GM03348 (cell line): ENCODE results near the gene SLC25A13.
"Not testable (repeated sequence)": the region's sequence is repeated elsewhere in the genome, so short reads cannot be mapped to it uniquely, and the experiment has no call there.

Experiments
- DNase-seq: peaks from one replicate; pipeline ENCODE4 v3.0.0; 2012; ENCODE audit warnings: low spot score

Gene SLC25A13, protein sequence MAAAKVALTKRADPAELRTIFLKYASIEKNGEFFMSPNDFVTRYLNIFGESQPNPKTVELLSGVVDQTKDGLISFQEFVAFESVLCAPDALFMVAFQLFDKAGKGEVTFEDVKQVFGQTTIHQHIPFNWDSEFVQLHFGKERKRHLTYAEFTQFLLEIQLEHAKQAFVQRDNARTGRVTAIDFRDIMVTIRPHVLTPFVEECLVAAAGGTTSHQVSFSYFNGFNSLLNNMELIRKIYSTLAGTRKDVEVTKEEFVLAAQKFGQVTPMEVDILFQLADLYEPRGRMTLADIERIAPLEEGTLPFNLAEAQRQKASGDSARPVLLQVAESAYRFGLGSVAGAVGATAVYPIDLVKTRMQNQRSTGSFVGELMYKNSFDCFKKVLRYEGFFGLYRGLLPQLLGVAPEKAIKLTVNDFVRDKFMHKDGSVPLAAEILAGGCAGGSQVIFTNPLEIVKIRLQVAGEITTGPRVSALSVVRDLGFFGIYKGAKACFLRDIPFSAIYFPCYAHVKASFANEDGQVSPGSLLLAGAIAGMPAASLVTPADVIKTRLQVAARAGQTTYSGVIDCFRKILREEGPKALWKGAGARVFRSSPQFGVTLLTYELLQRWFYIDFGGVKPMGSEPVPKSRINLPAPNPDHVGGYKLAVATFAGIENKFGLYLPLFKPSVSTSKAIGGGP

GRCh38 chr7:96321658-96322372 is at the start of gene SLC25A13:
Gene SLC25A13 (minus strand): TSS chr7:96322098. CDS start chr7:96321956, 142 bp downstream.
- peak; percentile 99 for DNase-seq

DNA sequence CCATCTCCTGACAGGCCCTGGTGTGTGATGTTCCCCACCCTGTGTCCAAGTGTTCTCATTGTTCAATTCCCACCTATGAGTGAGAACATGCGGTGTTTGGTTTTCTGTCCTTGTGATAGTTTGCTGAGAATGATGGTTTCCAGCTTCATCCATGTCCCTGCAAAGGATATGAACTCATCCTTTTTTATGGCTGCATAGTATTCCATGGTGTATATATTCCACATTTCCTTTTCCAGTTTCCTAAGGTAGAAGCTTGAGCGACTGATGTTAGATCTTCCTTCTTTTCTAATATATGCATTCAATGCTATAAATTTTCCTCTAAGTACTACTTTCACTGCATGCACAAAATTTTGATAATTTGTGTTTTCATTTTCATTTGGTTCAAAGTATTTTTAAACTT is 44.0 kb upstream of the SLC25A13 start:
- not testable (repeated sequence) for DNase-seq

GRCh38 chr7:96361116-96361857 is 39.4 kb upstream of the SLC25A13 start:
- no peak for DNase-seq

DNA sequence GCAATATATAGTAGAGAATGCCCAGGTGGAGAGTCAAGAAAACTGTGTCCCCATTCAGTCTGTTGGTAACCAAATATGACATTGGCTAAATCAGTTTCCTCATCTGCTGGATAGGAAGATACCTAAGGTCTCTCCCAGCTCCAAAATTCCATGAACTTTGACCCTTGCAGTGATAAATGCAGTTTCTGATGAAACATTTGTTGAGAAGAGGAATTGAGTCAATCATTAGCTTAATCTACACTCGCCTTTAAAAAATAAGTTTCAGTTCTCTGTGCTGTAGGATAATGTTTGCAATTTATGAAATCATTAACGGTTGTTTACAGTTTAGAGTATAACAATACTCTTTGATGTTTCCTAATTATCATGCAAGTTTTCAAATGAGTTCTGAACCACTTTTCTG is 38.0 kb upstream of the SLC25A13 start:
- no peak for DNase-seq

DNA sequence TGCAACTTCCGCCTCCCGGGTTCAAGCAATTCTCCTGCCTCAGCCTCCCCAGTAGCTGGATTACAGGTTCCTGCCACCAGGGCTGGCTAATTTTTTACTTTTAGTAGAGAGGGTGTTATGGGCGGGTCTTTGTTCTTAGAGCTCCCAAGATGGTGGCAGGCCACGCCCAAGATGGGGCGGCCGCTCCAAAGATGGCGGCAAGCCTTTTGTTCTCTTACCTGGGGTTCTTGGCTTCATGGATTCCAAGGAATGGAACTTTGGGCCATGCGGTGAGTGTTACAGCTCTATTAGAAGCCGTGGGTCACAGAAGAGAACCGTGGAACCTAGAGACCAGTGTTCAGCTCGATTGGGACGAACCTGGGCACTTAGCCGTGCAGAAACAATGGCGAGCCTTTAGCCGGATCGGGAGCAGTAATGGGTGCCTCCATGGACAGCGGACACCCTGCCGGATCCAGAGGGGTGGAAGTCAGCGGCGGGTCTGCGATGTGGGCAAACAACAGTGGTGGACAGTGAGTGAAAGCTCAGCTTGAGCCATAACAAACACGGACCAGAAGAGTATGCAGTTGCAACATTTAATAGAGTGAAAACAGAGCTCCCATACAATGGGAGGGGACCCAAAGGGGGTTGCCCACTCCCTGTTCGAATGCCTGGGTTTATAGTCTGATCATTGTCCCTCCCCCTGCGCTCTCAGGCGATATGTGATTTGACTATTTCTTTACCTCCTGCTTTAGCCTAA is 36.5 kb upstream of the SLC25A13 start:
- not testable (repeated sequence) for DNase-seq

- no peak for DNase-seq
Observed at GRCh38 chr7:96355990-96356506, 34.1 kb upstream of the SLC25A13 start.

DNA sequence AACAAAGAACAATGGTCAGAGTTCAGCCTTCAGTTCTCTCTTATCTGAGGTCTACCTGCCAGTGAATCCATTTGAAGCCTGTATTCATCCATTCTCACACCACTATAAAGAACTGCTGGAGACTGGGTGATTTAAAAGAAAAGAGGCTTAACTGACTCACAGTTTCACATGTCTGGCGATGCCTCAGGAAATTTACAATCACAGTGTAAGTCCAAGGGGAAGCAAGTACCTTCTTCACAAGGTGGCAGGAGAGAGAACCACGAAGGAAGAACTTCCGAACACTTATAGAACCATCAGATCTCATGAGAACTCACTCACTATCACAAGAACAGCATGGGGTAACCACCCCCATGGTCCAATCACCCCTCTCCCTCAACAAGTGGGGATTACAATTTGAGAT is 33.0 kb upstream of the SLC25A13 start:
- no peak for DNase-seq

DNA sequence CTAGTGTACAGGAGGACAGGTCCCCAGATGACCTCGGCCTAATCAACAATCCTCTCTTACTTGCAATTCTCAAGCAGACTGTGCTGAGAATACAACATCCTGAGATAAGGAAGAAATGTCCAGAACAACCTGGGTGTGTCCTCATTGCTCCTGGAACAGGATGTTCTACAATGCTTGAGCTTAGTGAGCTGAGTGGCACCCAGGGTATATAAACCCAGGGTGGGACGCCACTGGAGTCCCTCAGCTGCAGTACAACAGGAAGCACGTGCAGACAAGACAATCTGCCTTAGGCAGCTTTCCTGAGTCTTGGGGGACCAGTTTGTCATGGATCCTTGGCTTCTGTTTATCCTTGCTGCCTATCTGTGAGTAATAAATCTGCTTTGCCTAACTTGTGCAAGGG is 27.7 kb upstream of the SLC25A13 start:
- DNase-seq, result no peak

GRCh38 chr7:96347471-96347870 is 25.6 kb upstream of the SLC25A13 start:
- DNase-seq, result no peak

DNA sequence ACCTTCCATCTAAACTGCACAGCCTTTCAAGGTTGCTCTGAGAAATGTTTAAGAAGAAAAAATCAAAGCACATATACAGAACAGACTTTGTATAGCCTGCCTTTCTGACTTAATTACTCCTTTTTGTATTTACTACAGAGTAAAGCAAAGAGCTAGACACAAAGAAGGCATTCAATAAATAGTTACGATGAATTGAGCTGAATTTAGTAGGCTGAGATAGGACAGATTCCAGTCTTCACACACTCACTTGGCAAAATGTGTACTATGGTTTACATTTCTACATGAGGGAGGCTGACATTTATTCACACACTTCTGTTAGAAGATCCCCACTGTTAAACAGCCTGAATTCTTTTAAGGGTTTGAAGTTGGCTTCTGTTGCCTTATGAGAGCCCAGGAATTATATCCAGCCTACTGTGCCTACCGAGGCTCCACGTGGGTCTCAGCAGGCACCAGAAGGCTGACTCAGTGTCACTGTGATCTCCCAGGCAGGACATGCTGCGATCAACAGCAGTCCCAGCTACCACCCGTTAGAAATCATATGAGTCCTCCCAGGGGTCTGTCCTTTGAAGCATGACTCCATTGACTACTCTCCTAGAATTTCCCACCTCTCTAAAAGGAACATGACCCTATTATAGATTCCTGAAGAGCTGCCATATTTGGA is 24.5 kb upstream of the SLC25A13 start:
- DNase-seq, result no peak

DNA sequence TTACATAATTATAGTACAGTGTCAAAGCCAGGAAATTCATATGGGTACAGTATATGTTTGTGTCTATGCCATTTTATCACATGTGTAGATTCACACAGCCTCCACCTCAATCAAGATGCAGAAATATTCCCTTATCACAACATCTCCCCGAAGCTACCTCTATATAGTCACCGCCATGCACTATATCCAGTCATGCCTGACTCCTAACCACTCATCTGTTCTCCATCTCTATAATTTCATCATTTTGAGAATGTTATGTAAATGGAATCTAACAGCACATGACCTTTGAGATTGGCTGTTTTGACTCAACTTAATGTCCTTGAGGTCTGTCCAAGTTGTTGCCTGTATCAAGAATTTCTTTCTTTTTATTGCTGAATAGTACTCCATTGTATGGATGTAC is 22.3 kb upstream of the SLC25A13 start:
- no peak for DNase-seq

- no peak for DNase-seq
Observed at GRCh38 chr7:96342049-96342448, 20.2 kb upstream of the SLC25A13 start.

DNA sequence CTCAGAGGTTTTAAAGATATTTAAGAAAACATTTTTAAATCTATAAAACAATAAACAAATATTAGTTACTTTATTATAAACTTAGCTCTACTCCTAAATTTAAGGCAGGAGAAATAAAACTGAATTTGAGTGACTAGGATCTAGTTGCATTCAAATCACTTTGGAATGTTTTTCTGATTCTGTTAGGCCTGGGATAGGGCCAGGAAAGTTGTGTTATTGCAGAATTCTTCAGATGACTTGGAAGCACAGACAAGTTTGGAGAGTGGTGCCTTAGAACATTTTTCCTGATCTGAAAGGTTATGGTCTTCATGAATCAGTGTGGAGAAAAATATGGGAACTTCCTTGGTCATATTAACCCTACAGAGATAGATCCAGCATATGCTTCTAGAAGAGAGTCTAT is 15.6 kb upstream of the SLC25A13 start:
- DNase-seq, result peak; percentile 8

DNA sequence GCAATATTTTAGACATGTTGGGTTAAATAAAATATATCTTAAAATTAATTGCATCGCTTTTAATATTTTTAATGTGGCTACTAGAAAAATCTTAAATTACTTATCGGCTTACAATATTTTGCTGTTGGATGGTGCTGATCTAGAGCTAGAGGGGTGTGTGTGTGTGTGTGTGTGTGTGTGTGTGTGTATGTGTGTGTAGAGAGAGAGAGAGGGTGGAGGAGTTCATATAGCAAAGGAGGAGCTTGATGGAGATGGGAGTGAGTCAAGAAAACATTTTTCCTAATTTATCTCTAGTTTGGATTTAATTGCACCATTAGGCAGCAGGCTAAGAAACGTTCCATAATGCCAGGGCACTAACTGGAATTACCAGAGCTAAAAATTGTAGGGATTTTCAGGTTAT is 10.4 kb upstream of the SLC25A13 start:
- no peak for DNase-seq

GRCh38 chr7:96331775-96332174 is 9.9 kb upstream of the SLC25A13 start:
- no peak for DNase-seq

- no peak for DNase-seq
Observed at GRCh38 chr7:96331233-96331632, 9.3 kb upstream of the SLC25A13 start.

- no peak for DNase-seq
Observed at GRCh38 chr7:96330193-96330592, 8.3 kb upstream of the SLC25A13 start.

DNA sequence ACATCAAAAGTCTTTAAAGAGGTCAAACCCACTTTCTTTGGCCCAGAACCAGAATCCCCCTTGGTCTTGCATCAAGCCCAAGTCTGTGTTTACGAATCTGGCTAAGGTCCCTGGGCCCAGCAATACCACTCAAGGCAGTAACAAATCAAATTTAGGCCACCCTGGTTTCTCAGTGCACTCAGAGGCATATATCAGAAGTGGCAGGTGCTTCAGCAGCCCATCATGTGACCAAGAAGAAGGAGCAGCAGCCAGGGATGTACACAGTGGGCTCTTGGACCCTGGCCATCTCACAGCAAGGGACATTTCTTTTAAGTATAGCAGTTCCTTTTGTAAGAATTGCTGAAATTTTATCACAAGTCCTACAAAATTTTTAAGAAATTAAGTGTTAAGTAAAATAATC is 7.3 kb upstream of the SLC25A13 start:
- DNase-seq, result no peak

DNA sequence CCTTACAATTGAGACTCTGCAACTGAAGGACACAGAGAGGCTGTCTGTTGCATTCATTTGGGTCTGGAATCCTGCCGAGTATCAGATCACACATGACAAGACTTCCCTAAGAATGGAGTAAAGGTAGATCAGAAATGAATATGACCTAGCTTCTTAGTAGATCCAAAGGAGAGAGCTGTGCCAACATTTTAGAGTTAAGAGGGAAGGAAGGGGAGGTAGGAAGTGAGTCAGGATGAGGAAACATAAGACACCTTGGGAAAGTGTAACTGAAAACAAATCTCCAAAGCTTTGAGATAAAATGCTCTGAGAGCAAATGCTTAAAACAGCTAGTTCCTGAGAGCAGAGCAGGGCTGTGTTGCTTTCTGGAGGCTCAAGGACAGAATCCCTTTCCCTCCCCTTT is 6.1 kb upstream of the SLC25A13 start:
- no peak for DNase-seq

DNA sequence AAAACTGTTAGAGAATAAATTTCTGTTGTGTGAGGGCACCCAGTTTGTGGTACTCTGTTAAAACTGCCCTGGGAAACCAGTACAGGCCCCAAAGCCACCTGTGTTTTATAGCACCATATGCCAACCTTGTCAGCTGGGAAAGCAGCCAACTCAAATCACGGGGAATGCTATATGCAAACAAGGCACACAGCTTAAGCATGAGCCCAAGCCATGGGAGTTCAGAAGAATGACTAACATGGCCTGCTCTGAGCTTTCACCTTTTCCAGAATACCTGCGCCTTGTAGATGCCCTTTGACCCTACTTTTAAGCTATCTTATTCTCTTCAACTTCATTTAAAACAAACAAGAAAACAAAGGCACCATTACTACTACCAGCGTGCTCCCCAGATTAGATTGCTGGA is 5.5 kb upstream of the SLC25A13 start:
- DNase-seq, result no peak

- DNase-seq, result not testable (repeated sequence)
Observed at GRCh38 chr7:96326752-96327151, 4.9 kb upstream of the SLC25A13 start.
